Esophagus mucosa (tissue), 1 donor: ENCODE measurements around the gene AAMP. TPM values are rescaled to one million over a fixed set of nuclear protein-coding genes. Genes with fewer than 3 reads are reported as not detected.

Experiments
- ATAC-seq: fragments of 200-7000 bp; cut with Tn5 transposase; one replicate; pipeline ENCODE4 v1.9.1; 2020
- total RNA-seq: library from RNA; stranded (reverse); gene quantifications from one replicate; pipeline ENCODE4 v1.2.4, GENCODE V29; 2023
- donor health status: DM: yes; HTN: yes; CAD: no.

AAMP gene
- total RNA-seq, 1 donor from 2014 or later, result 67.0 TPM

GRCh38 chr2:218293715-218294429 lies 23.9 kb upstream of the AAMP start:
- ATAC-seq, result no peak

- ATAC-seq, result peak; percentile 79
Observed at GRCh38 chr2:218292048-218293014, 22.4 kb upstream of the AAMP start, which contains the start of gene TMBIM1. TSS of gene TMBIM1 (minus strand) at chr2:218292503. CDS start at chr2:218282141, 10,362 bp downstream.

- ATAC-seq, result no peak
Observed at GRCh38 chr2:218291318-218292047, 21.5 kb upstream of the AAMP start.

GRCh38 chr2:218290316-218291261 lies 20.7 kb upstream of the AAMP start:
- no peak for ATAC-seq

GRCh38 chr2:218289639-218290315 lies 19.8 kb upstream of the AAMP start:
- ATAC-seq, result peak; percentile 25

- ATAC-seq, result peak; percentile 82
Observed at GRCh38 chr2:218286570-218287459, 16.9 kb upstream of the AAMP start.

- ATAC-seq, result peak; percentile 43
Observed at GRCh38 chr2:218285604-218286003, 15.7 kb upstream of the AAMP start.

- ATAC-seq, result peak; percentile 48
Observed at GRCh38 chr2:218284106-218284811, 14.3 kb upstream of the AAMP start.

- peak; percentile 65 for ATAC-seq
Observed at GRCh38 chr2:218282173-218282991, 12.4 kb upstream of the AAMP start.

- no peak for ATAC-seq
Observed at GRCh38 chr2:218281449-218281848, 11.5 kb upstream of the AAMP start.

- ATAC-seq, result no peak
Observed at GRCh38 chr2:218280260-218280870, 10.4 kb upstream of the AAMP start.

- ATAC-seq, result no peak
Observed at GRCh38 chr2:218278531-218279360, 8.8 kb upstream of the AAMP start.

GRCh38 chr2:218277921-218278320 lies 8.0 kb upstream of the AAMP start:
- ATAC-seq, result no peak

GRCh38 chr2:218276986-218277755 lies 7.2 kb upstream of the AAMP start:
- ATAC-seq, result no peak

GRCh38 chr2:218275371-218276072 lies 5.6 kb upstream of the AAMP start:
- no peak for ATAC-seq
